Heart left ventricle (tissue), 13 donors: ENCODE results near the gene MYO10.

Experiments used
- CTCF ChIP-seq, 12 donors: fragments of 200-600 bp; sonication (generic) in 4 of 12; IDR thresholded peaks; one replicate each; pipeline versions ENCODE4 v1.5.0 to v1.8.0; 2018 to 2022; ENCODE audit warnings: antibody characterized with exemption in 12 of 12, mild to moderate bottlenecking in 5 of 12
- POLR2A ChIP-seq, 2 donors: fragments of 450-650 bp; IDR thresholded peaks; one replicate each; pipeline ENCODE4 v1.6.1; 2017; ENCODE audit warnings: antibody characterized with exemption in 2 of 2, mild to moderate bottlenecking in 2 of 2, moderate library complexity in 2 of 2
- donor health status: ischemic (EF 13 %, LVEDD 7.1; RV severe dilation, severe dysfunction).
- donor health status: DM: no; HTN: yes; CAD: no.
- donor health status: DM: no; HTN: no; CAD: no.
- donor health status: ischemic (EF 25% LVEDD 6.9; RV normal size, moderate dysfunction).
- donor health status: ischemic (EF 25% LVEDD 5.7; RV mildly dilated, moderate dysfunction).
- donor health status: ischemic (EF 35%, LVEDD 5.7; RV mildly dilated, moderate dysfunction).
- donor health status: nonischemic (EF 11% LVEDD 7.7; RV severe dilation, severe dysfunction).
- donor health status: DM: yes; HTN: yes; CAD: no.
- donor health status: PGD.
- donor health status: ischemic (EF 29% LVEDD 5.4; RV normal size, mild dysfunction).
- donor health status: nonischemic (EF 23%, LVEDD 6.1; RV moderate dilation, normal function).

- TF ChIP-seq CTCF (IDR thresholded peaks at IDR 0.05) (no peak), POLR2A (IDR thresholded peaks at IDR 0.05) (no peak)
These were observed 226.2 kb downstream of the MYO10 start for GRCh38 chr5:16709691-16710433.
